DMS114 treated with DMSO at 0.1 percent for 48 hours (cell line): ENCODE data around the gene TSPAN18.

ENCODE experiments used
- DNase-seq: peaks from one replicate; lab custom pipeline; 2025; ENCODE audit not compliant: unreplicated experiment; lab: John Stamatoyannopoulos, UW

Gene TSPAN18

DNA sequence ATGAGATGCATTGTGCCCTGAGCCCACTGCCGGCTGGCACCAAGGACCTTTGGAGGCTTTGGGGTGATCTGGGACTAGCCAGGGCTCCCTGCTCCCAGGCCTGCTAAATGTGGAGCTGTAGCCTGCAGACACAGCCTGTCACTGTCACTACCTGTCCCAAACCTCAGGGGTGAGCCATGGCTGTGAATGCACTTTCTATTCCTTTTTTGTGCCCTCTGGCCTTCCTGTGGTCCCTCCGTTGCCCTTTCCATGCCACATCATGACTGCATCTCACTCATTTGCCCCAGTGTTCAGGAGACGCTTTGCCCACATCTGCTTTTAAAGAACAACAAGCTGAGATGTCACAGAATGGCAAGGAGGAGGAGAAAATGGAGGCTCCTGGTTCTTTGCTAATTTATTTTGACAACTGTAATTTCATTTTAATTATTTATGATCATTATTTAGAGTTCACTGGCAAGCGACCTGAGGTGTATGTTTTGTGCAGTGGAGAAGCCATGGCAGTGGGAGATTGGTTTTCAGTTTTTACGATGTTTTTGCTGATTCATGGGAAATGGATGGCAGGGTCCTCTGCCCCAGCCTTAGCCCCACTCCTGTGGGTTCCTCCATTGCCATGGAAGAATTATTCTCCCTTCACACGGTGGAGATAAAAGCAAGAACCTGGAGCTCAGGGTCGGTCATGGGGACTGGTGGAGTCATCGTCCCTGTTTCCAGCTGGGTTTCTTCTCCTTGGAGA is 69.2 kb downstream of the TSPAN18 start:
- no peak for DNase-seq

GRCh38 chr11:44797051-44797450 is 70.3 kb downstream of the TSPAN18 start:
- no peak for DNase-seq

DNA sequence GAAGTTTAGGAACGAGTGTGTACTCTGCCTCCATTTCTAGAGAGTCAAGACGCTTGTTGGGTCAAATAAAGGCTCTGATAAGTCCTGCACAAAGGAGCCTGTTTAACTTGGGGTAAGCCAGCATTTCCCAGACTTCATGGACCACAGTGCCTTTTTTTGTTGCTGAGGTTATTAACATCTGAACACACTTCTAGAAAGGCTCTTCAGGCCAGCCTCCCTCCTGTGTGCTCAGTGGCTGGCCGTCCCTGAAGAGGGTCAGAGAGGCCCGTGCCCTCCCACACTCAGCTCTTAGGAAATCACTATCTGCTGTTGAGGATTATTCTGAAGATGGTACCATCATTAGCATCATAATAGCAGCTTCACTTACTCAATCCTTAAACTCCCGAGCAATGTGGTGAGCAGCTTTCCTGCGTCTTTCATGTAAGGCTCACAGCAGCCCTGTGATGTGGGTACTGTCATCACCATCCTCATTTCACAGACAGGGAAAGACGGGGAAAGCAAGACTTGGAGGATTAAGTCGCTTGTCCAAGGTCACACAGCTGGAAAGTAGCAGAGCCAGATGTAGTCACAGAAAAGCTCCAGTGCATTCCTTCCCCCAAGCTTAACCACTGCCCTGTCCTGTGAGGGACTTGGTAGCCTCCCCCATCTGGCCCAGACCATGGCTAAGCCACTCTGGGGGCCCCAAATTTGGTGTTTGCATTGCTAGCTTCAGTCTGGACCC is 71.3 kb downstream of the TSPAN18 start:
- DNase-seq = no peak

DNA sequence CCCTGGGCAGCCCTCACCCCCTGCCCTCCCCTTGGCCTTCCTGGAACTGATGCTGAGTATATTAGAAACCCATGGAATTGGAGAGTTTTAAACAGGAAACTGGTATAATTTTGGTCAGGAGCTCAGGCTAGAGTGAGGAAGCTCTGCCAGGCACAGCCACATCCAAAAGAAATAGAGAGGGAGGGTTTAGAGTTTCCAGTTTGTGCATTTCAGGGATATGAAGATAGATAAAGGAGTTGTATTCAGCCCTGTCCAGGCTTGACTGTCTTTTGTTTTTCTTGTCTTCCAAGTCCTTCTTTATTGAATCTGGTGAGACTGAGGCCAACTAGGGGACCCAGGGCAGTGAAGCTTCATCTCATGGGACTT is 71.8 kb downstream of the TSPAN18 start:
- no peak for DNase-seq

- DNase-seq = no peak
Measured at GRCh38 chr11:44799012-44799411, 72.2 kb downstream of the TSPAN18 start.

- DNase-seq = no peak
Measured at GRCh38 chr11:44802347-44802746, 75.6 kb downstream of the TSPAN18 start.

DNA sequence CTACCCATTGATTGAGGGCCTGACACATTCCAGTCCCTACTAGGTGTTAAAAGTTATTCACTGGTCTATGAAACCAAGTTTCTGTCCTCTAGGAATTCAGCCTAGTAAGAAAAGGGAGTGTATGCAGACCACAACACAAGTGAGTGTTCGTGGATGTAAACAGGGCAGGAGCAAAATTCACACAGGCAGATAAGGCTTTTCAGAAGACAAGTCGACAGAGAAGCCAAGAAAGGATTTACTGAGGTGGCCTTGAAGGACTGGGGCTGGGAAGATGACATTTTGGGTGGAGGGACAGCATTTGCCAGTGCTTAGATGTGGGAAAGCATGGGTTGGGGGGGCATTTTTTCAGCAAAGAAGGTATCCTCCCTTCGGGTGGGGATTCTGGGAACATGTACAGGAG is 76.2 kb downstream of the TSPAN18 start:
- DNase-seq = no peak

DNA sequence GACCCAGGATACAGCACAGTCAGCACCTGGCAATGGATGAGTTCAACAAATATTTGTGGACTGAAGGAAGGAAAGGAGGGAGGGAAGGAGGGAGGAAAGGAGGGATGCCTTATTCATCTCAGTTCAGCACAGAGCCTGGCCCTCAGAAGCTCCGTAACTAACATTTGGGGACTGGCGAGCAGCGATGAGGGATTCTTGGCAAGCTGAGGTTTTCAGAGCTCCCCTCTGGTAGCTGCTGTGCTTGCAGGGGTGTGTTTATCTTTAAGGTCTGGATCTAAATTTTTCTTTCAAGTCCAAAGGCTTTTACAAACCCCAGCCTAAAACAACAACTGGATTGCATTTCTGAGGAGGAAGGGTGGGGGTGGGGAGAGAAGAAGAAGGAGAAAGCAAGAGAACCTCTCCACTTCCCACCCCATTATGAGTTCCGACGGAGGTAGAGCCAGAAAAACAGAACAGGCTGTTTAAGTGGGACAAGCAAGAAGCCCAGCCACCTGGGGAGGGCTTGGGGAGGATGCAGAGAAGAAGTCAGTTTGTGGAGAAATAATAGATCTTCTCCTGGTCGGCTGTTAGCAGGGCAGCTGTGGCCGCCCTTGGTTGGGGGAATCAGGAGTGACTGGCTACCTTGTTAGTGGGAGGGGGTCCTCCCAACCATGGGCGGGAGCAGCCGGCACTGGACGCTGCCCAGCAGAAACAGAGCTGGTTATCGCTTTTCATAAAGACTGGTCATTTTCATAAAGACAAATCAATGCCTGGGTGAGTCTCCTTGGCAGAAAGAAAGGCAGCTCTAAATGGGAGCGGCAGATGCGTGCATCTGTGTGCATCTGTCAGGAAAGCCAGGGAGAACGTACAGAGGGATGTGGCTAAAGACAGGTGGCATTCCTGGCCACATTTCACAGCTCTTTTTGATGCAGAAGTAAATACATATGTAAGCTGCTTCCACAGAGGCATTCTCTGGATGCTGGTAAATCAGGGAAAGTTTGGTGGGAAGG is 78.0 kb downstream of the TSPAN18 start:
- no peak for DNase-seq

GRCh38 chr11:44805596-44805995 is 78.8 kb downstream of the TSPAN18 start:
- DNase-seq = no peak

GRCh38 chr11:44808053-44808753 is 81.4 kb downstream of the TSPAN18 start:
- no peak for DNase-seq

DNA sequence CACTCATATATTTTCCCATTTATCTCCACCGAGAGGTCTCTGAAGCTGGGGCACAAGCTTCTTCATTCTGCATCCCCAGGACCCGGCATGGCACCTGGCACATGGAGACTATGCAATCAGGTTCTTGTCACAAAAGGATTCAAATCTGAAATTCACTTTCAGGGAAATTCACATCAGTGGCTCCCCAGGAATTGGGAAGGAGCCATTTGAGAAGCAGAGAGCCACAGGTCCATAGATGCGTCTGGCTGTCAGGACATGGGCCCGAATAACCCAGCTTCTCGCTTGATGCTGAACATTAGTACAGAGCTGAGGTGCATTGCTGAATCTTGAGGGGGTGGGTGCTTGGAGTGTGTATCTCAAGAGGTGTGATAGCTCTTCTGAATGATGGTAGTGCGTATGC is 82.5 kb downstream of the TSPAN18 start:
- no peak for DNase-seq

DNA sequence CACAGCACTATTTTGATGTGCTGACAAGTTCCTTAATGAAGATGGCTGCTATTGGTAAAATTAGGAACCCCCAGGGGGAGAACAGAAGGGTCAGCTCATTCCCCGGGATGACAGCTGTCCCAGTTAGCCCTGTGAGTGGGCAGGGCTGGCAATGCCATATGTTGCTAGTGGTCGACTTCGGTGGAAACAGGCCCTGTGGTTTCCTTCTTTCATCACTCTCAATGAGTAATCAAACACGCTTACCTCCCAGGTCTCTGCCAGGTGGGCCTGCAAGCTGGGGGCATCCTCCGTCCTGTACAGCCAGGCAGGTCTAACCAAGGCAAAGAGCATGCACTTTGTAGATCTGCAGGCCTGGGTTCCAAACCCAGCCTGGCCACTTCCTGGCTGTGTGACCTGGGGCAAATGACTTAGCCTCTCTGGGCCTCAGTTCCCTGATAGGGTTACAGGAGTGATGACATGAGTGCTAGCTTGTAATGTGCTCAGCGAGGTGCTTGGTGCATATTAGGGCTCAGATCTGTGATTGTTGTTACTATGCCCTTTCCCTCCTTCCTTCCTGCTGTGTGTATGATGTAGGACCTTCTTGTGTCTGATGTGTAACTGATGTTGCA is 85.2 kb downstream of the TSPAN18 start:
- DNase-seq = no peak

DNA sequence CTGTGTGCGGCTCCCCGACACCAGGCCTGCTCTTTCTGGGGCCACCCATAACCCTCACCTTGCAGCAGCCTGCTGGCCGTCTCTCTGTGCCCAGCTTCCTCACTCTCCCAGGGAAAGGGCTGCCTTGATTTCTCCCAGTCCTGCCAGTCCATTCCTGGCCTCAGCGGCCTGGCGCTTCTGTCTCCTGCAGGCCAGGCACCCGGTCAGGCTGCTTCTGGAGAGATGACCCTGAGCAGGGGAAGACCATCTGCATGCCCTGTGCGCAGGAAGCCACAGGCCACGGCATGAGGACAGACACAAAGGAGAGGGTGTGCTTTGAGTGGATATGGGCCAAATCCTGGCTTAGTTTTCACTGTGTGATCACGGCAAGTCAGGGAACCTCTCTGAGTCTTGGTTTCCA is 86.2 kb downstream of the TSPAN18 start:
- DNase-seq = no peak

- DNase-seq = no peak
Measured at GRCh38 chr11:44813401-44813800, 86.6 kb downstream of the TSPAN18 start.

GRCh38 chr11:44814881-44815592 is 88.3 kb downstream of the TSPAN18 start:
- no peak for DNase-seq

GRCh38 chr11:44815917-44816456 is 89.2 kb downstream of the TSPAN18 start:
- DNase-seq = no peak

DNA sequence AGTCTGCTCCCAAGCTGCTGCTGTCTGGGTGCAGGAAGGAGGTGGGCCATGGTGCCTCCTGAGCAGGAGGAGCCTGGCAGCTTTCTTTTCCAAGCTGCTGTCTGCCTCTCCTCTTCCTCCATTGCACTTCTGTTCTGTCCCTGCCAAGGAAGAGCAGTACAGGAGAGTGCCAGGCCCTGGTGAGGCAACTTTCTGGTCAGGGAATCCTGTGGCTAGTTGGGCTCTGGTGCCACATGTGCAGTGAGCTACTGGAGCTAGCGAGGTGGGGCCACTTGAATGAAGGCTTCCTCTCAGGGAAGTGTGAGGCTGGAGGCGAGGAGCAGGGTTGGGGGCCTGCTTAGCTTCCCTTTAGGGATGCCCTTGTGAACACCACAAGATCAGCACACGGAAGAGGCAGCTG is 90.0 kb downstream of the TSPAN18 start:
- DNase-seq = no peak

DNA sequence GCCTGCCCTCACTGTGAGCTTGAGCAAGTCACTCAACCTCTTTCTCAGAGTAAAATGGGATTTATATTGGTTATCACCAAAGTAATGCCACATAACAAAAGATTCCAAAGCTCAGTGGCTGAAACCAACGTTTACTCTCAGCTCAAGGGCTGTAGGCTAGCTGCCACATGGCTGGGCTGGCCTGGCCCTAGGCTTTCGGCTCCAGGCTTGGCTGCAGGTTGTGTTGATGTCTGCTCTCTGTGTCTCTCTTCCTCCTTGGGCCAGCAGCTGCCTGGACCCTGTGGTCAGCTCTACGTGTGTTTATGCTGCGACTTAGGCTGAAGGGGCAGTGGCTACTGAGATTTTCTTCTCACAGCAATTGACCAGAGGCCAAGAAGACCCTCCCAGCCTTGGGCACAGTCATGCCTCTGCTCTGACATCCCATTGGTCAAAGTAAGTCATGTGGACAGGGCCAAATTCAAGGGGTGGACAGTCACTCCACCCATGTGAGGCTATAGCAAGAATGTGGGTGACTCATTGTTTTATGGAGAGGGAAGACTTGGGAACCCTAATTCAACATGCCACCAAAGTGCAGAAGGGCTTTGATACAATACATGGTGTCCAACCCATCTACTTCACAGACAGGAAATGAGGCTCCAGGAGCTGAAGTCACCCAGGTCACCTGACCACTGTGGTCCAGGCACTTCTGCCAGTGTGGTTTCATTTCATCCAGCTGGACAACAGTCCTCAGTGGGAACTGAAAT is 90.6 kb downstream of the TSPAN18 start:
- DNase-seq = no peak

- DNase-seq = no peak
Measured at GRCh38 chr11:44818110-44818509, 91.3 kb downstream of the TSPAN18 start.
